ENCODE results near the gene RNU6-7.
A peak's percentile ranks its signal among the peaks of the same experiment; 100 is the strongest.

The RNU6-7 gene

DNA sequence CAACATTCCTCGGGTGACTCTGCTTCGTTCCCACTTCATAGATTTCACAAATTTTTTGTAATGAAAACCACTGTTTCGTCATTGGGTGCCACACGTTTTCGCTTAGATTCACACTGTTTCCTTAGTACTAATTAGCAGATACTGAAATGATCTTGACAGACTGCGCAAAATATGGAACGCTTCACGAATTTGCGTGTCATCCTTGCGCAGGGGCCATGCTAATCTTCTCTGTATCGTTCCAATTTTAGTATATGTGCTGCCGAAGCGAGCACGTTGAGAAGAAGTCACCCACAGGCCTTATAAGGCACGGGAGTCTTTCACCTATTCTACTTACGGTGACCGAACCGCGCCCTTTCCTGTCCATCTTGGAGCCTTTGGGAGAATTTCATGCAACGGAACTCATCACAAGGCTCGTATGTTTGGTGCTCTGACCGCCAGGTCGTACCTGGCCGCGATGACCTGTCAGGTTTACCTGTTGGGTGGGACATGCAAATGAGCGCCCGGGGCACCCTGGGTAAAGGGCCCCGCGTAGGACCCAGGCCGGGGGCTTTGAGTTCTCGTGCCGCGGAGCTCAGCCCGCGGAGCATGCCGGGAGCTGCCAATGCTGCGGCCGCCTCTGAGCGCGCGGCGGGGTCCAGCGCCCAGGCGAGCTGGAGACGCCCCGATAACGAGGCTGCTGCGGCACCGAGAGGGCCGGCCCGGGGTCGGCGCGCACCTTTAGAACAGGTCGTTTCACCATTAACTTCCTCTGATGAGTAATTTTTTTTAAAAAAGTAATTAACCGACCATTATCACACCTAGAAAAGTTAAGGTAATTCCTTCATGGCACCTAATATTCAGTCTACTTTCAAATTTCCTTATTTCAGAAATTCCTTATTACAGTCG lies 1.4 kb downstream of the RNU6-7 start, which contains the start of gene RNU6-8:
Gene RNU6-8, minus strand, starts transcription at position 272 of the 885 bp plus-strand sequence.
- peak; percentile 62 for DNase-seq (ENCODE audit: low read depth)

DNA sequence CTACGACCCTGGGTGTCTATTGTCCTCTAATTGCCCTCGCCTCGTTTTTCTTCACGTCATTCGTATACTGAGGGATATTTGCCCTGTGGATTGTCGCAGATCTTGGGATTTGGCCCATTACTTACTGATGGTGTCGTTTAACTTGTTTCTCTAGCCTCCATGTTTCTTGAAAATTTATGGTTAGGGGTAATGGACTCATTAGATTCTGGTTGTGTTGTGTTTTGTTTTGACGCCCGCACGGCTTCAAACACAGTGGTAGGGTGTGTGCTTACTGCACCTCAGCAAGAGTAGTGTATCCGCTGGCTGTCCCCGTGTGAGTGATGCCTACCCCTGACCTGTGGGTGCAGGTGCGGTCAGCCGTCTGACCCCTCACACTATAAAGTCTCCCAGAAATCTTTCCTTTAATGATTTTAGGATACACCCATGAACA lies 2.1 kb downstream of the RNU6-7 start:
- peak overlapping the region; percentile 74 for H3K4me3 ChIP-seq (ENCODE audit: low read depth, low read length)
- no peak for DNase-seq (ENCODE audit: low read depth)

More for the DNA sequence above, 1.4 kb downstream of the RNU6-7 start, which contains the start of gene RNU6-8:
- H3K4me3 ChIP-seq (ENCODE audit: low read depth, low read length) = peak within 1 kb of the TSS; percentile 74

GRCh38 chr14:32205554-32205953 lies 3.7 kb downstream of the RNU6-7 start:
- no peak overlapping the region for H3K4me3 ChIP-seq (ENCODE audit: low read depth, low read length)
- no peak for DNase-seq (ENCODE audit: low read depth)

DNA sequence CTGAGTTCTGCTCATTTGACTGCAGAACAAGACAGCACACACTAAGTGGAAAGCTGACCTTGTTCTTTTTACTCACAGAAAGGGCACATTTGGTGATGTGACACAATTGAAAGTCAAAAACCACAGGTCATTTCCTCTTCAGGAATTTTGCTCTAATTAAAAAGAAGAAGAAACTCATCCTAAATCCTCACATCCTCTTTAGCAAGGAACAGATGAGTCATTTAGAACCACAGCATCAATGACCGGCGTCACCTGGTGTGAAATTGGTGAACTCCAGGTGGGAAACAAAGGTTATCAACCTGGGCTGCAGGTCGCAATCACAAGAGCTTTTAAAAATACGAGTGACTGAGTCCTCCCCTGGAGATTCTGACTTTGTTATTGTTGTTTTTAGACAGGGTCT lies 4.1 kb downstream of the RNU6-7 start:
- DNase-seq (ENCODE audit: low read depth) = no peak
- H3K4me3 ChIP-seq (ENCODE audit: low read depth, low read length) = no peak overlapping the region

GRCh38 chr14:32206552-32206951 lies 4.7 kb downstream of the RNU6-7 start:
- H3K4me3 ChIP-seq (ENCODE audit: low read depth, low read length) = no peak overlapping the region
- DNase-seq (ENCODE audit: low read depth) = no peak

DNA sequence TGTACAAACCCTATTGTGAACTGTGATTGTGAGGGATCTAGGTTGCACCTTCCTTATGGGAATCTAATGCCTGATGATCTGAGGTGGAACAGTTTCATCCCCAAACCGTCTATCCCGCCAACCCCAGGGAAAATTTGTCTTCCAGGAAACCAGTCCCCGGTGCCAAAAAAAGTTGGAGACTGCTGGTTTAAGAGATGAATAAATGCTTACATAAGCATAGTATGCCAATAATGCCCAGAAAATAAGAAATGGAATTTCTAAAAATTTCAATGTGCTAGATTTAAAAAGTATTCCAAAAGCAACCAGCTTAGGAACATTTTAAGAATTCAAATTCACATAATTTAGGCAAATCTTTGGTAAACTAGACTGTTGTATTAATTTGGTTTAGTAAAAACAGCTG lies 6.6 kb downstream of the RNU6-7 start:
- DNase-seq (ENCODE audit: low read depth) = no peak
- no peak overlapping the region for H3K4me3 ChIP-seq (ENCODE audit: low read depth, low read length)

DNA sequence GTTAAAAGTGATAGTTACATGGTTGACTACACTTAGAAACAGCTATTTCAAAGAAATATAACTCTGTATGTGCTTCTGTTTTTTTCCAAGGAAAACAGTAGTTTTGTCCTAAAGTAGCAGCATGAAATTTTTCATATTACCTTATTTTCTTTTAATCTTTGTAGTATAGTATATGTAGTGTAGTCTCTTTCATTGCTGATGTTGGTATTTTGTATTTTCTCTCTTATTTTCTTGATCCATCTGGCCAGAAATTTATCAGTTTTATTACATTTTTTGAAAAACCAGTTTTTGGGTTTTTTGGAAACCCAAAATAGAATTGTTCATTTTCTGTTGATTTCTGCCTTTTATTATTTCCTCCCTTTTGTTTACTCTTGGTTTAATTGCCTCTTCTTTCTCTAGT lies 7.6 kb downstream of the RNU6-7 start:
- no peak overlapping the region for H3K4me3 ChIP-seq (ENCODE audit: low read depth, low read length)
- no peak for DNase-seq (ENCODE audit: low read depth)

GRCh38 chr14:32211068-32211404 lies 9.2 kb downstream of the RNU6-7 start:
- no peak for DNase-seq (ENCODE audit: low read depth)
- H3K4me3 ChIP-seq (ENCODE audit: low read depth, low read length) = no peak overlapping the region

DNA sequence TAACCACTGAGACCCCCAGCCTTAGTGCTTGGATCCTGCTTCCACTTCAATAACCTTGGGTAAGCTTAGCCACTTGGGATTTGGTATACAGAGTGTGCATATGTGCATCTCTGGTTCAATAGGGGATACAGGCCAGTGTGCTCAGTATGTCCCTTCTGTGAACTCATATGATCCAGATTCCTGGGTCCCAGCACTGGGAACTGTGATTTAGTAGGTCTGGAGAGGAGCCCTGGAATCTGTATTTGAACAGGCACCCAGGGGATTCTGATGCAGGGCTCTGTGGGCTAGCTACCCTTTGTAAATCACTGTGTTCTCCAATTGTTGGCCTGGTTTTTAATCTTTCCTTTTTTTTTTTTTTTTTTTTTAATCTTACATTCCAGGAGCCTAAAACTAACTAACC lies 11.0 kb downstream of the RNU6-7 start:
- H3K4me3 ChIP-seq (ENCODE audit: low read depth, low read length) = no peak overlapping the region
- no peak for DNase-seq (ENCODE audit: low read depth)

DNA sequence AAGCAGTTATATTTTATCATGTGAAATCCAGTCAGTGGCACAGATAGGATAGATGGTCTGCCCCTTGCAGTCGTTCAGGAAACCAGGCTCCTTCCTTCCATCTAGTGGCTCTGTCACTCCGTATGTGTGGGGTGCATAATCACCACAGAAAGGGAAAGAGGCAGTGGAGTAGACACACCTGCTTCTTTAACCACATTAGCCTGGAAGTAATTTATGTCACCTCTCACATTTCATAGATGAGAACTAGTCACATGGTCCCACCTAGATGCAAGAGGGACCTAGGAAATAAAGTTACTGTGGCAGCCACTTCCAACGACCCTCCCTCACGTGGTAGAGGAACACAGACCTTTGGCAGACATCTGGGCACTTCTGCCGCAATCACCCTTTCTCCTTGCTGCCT lies 15.5 kb downstream of the RNU6-7 start:
- no peak overlapping the region for H3K4me3 ChIP-seq (ENCODE audit: low read depth, low read length)
- DNase-seq (ENCODE audit: low read depth) = no peak

- DNase-seq (ENCODE audit: low read depth) = no peak
- H3K4me3 ChIP-seq (ENCODE audit: low read depth, low read length) = no peak overlapping the region
These were observed 23.0 kb downstream of the RNU6-7 start for GRCh38 chr14:32224737-32225377.

GRCh38 chr14:32225378-32225920 lies 23.6 kb downstream of the RNU6-7 start:
- DNase-seq (ENCODE audit: low read depth) = no peak
- H3K4me3 ChIP-seq (ENCODE audit: low read depth, low read length) = no peak overlapping the region

- no peak for DNase-seq (ENCODE audit: low read depth)
- H3K4me3 ChIP-seq (ENCODE audit: low read depth, low read length) = no peak overlapping the region
These were observed 24.2 kb downstream of the RNU6-7 start for GRCh38 chr14:32226056-32226455.

DNA sequence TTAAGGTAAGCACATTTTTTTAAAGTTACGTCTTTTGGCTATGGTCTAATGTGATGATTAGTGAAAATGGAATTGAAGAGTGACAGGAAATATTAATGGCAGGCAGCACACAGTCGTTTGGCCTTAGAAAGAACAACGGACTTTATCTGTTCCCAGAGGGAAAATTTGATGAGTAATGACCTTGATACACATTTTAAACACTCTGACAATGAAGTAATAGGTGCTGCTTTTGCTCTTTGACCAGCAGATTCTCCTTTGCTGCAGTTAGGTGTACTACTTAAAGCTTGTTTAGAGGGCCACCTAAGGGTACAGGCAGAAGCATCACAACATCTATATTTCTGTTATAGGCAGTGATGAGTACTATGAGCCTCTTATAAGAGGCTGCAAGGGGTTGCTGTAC lies 28.3 kb downstream of the RNU6-7 start:
- no peak for DNase-seq (ENCODE audit: low read depth)
- no peak overlapping the region for H3K4me3 ChIP-seq (ENCODE audit: low read depth, low read length)

GRCh38 chr14:32230695-32231280 lies 28.9 kb downstream of the RNU6-7 start:
- H3K4me3 ChIP-seq (ENCODE audit: low read depth, low read length) = no peak overlapping the region
- DNase-seq (ENCODE audit: low read depth) = peak; percentile 78

DNA sequence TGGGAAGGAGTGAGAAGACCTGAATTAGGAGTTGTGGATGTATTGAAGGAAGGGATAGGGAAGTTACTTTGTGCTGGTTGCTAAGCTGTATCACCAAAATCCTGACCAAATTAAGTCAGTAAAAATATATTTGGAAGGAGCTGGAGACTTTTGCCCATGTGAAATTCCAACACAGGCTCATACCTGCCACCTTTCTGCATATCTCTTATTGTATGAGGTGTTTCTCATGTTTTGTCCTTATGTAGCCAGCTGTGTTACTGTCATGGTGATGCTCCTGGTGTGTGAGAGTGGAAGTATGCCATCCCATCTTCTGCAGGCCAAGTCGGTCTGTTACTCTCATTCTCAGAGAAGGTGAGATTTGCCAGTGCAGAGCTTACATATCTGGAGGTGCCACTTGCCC lies 30.6 kb downstream of the RNU6-7 start:
- DNase-seq (ENCODE audit: low read depth) = no peak
- H3K4me3 ChIP-seq (ENCODE audit: low read depth, low read length) = no peak overlapping the region

GRCh38 chr14:32233260-32233659 lies 31.4 kb downstream of the RNU6-7 start:
- H3K4me3 ChIP-seq (ENCODE audit: low read depth, low read length) = no peak overlapping the region
- DNase-seq (ENCODE audit: low read depth) = no peak

GRCh38 chr14:32244404-32244803 lies 42.6 kb downstream of the RNU6-7 start:
- DNase-seq (ENCODE audit: low read depth) = no peak
- no peak overlapping the region for H3K4me3 ChIP-seq (ENCODE audit: low read depth, low read length)

- no peak for DNase-seq (ENCODE audit: low read depth)
- H3K4me3 ChIP-seq (ENCODE audit: low read depth, low read length) = no peak overlapping the region
These were observed 44.9 kb downstream of the RNU6-7 start for GRCh38 chr14:32246751-32247150.

DNA sequence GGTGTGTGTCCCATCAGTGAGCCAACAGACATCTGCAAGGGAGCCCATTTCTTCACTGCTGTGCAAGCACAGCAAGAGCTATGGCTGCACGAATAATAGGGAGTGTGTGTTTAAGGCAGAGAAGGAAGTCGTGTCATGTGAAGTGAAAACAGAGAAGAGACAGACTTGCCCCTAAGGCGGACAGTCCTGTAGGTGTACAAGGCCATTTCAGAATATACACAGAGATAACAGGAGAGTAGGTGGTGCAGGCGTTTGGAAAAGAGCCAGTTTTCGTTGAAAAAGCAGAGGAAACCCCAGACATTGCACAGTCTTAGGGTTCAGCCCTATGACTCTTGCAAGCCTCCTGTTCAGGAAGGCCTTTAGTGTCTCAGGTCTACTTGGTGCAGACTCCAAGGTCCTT lies 47.5 kb downstream of the RNU6-7 start:
- no peak overlapping the region for H3K4me3 ChIP-seq (ENCODE audit: low read depth, low read length)
- no peak for DNase-seq (ENCODE audit: low read depth)

Data from skeletal muscle cell (primary cell).